Esophagus muscularis mucosa (tissue), 4 donors: Measurements from ENCODE around the gene CDHR3. TPM values are rescaled to one million over a fixed set of nuclear protein-coding genes. Genes with fewer than 3 reads are reported as not detected.

Experiments
- DNase-seq: peaks from one replicate; pipeline ENCODE4 v3.0.0-alpha.2; 2017; ENCODE audit errors: extremely low spot score
- H3K27ac ChIP-seq, 4 donors: fragments of 200-600 bp; sonication (generic); replicated peaks in 1 of 4; 1 replicate in 3 of 4; 2 replicates in 1 of 4; pipeline ENCODE4 v1.5.1; 2016 to 2019; ENCODE audit warnings: mild to moderate bottlenecking in 1 of 4
- H3K27me3 ChIP-seq, 4 donors: fragments of 200-600 bp; sonication (generic); one replicate each; pipeline versions ENCODE4 v1.5.1 to v1.6.0; 2016 to 2019
- H3K36me3 ChIP-seq, 4 donors: fragments of 200-600 bp; sonication (generic); one replicate each; pipeline ENCODE4 v1.5.1; 2016 to 2019
- H3K4me1 ChIP-seq, 4 donors: fragments of 200-600 bp; sonication (generic); one replicate each; pipeline ENCODE4 v1.5.1; 2016 to 2019
- H3K4me3 ChIP-seq, 4 donors: fragments of 200-600 bp; sonication (generic); 1 replicate in 2 of 4; 2 replicates in 2 of 4; pipeline ENCODE4 v1.5.1; 2016 to 2019; ENCODE audit warnings: mild to moderate bottlenecking in 4 of 4, moderate library complexity in 1 of 4
- H3K9me3 ChIP-seq, 4 donors: fragments of 200-600 bp; sonication (generic); 1 replicate in 3 of 4; 2 replicates in 1 of 4; pipeline ENCODE4 v1.5.1; 2016 to 2019
- EP300 ChIP-seq: sonication (generic); formaldehyde crosslinking; IDR thresholded peaks from one replicate; pipeline ENCODE4 v1.6.1; 2017; ENCODE audit warnings: antibody characterized with exemption
- POLR2A ChIP-seq: fragments of 450-650 bp; IDR thresholded peaks from one replicate; pipeline ENCODE4 v1.6.1; 2017; ENCODE audit warnings: antibody characterized with exemption, moderate library complexity, mild to moderate bottlenecking, low read depth
- POLR2AphosphoS5 ChIP-seq, 2 donors: sonication (generic); formaldehyde crosslinking; IDR thresholded peaks; one replicate each; pipeline ENCODE4 v1.6.1; 2017; ENCODE audit warnings: antibody characterized with exemption in 2 of 2
- WGBS: methylation state at CpG from one replicate; pipeline ENCODE4 v1.1.5; 2018; 5-methylcytosine and 5-hydroxymethylcytosine counted together
- intact Hi-C: fragments of 100-400 bp; cut with DNase I; formaldehyde crosslinking; loops from one replicate; pipeline ENCODE4 v1.15.1; 2023
- total RNA-seq, 4 donors: library from RNA; depleted of rRNA; stranded (reverse); fragments of >200 nt; gene quantifications; one replicate each; pipeline versions ENCODE4 v1.1.0 to v1.2.1, GENCODE V29; 2016
- TF ChIP-seq, protein P1 (sequence below), 3 experiments: fragments of 200-600 bp in 2 of 3; fragments of 450-650 bp in 1 of 3; sonication (generic) in 2 of 3; IDR thresholded peaks; one replicate each; pipeline ENCODE4 v1.5.1; 2017 to 2019; ENCODE audit warnings: antibody characterized with exemption in 3 of 3, mild to moderate bottlenecking in 2 of 3, moderate library complexity in 1 of 3

The CDHR3 gene
- total RNA-seq, 4 donors from 2014 or later = 7.8 to 41.1 (median 21.2) TPM

- 90% methylated on average over 2 of the region's 2 CpGs for WGBS
Measured at GRCh38 chr7:106026101-106026500, 63.0 kb downstream of the CDHR3 start.

DNA sequence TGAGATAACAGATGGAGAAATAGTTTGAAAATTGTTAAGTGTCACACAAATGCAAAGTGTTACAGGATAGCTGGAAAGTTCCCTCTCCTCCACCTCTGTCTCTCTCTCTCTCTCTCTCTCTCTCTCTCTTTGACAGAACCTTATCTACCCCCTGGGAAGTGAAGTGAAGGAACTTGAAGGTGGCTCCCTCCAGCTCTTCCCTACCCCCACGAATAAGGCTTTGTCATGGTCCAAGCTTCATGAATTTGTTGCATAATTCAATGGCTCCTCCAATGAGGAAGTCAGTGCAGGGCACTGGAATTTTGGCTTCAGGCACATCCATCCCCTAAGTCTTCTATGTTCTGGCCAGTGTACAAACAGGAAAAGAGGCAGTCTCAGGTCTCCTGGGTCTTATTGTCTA, 66.4 kb downstream of the CDHR3 start:
- H3K4me3 ChIP-seq = no peak overlapping the region
- peak overlapping the region in 1 of 4 donors; percentile 11 for H3K27ac ChIP-seq
- intact Hi-C loops = no loop called here
- peaks cover 8 to 23% (median 16%) of the 10 kb centered on the region in 4 donors for H3K4me1 ChIP-seq
- H3K9me3 ChIP-seq = peaks cover 0 to 4% (median 0%) of the 10 kb centered on the region in 4 donors
- TF ChIP-seq POLR2AphosphoS5 (IDR thresholded peaks at IDR 0.05) (no peak), EP300 (no peak)
- TF ChIP-seq, protein P1, sequence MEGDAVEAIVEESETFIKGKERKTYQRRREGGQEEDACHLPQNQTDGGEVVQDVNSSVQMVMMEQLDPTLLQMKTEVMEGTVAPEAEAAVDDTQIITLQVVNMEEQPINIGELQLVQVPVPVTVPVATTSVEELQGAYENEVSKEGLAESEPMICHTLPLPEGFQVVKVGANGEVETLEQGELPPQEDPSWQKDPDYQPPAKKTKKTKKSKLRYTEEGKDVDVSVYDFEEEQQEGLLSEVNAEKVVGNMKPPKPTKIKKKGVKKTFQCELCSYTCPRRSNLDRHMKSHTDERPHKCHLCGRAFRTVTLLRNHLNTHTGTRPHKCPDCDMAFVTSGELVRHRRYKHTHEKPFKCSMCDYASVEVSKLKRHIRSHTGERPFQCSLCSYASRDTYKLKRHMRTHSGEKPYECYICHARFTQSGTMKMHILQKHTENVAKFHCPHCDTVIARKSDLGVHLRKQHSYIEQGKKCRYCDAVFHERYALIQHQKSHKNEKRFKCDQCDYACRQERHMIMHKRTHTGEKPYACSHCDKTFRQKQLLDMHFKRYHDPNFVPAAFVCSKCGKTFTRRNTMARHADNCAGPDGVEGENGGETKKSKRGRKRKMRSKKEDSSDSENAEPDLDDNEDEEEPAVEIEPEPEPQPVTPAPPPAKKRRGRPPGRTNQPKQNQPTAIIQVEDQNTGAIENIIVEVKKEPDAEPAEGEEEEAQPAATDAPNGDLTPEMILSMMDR (IDR thresholded peaks at IDR 0.05) = no peak
- H3K36me3 ChIP-seq = peaks cover 0 to 6% (median 0%) of the 10 kb centered on the region in 4 donors
- WGBS = 65% methylated on average over 1 of the region's 1 CpG
- no peaks in the 10 kb centered on the region for H3K27me3 ChIP-seq
- no peak for DNase-seq

More at GRCh38 chr7:106026101-106026500, 63.0 kb downstream of the CDHR3 start:
- TF ChIP-seq POLR2AphosphoS5 (IDR thresholded peaks at IDR 0.05) (no peak), POLR2A (no peak)
- TF ChIP-seq, protein P1 (IDR thresholded peaks at IDR 0.05) = no peak
- H3K36me3 ChIP-seq = peaks cover 0 to 6% (median 0%) of the 10 kb centered on the region in 4 donors
- peaks cover 6 to 19% (median 13%) of the 10 kb centered on the region in 4 donors for H3K4me1 ChIP-seq
- H3K9me3 ChIP-seq = no peaks in the 10 kb centered on the region
- no peak overlapping the region for H3K27ac ChIP-seq
- H3K4me3 ChIP-seq = no peak overlapping the region
- intact Hi-C loops = no loop called here
- no peaks in the 10 kb centered on the region for H3K27me3 ChIP-seq
- no peak for DNase-seq

DNA sequence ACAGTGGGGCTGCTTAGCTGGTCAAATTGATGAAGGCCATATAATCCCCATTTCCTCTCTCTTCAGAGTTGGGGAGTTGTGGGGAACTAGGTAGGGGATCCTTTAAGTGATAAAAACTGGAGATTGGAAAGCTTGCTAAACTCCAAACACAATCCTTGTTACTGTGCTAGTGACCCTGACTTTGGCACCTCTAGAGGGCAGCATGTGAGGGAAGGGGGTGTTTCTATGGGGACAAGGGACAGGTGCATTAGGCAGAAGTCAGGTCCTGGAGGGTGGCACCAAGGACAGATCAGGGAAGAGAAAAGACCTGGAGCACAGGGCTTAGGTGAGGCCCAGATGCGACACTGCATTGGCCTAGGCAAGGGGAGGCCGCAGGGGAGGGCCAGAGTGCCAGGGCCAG, 66.9 kb downstream of the CDHR3 start:
- H3K4me3 ChIP-seq = no peak overlapping the region
- no peaks in the 10 kb centered on the region for H3K27me3 ChIP-seq
- WGBS = 73% methylated on average over 2 of the region's 2 CpGs
- peak overlapping the region in 1 of 4 donors; percentile 11 for H3K27ac ChIP-seq
- TF ChIP-seq POLR2AphosphoS5 (IDR thresholded peaks at IDR 0.05) (no peak), POLR2A (no peak), EP300 (no peak)
- TF ChIP-seq, protein P1 (IDR thresholded peaks at IDR 0.05) = no peak
- DNase-seq = no peak
- intact Hi-C loops = no loop called here
- peaks cover 0 to 6% (median 0%) of the 10 kb centered on the region in 4 donors for H3K36me3 ChIP-seq
- H3K9me3 ChIP-seq = peaks cover 0 to 4% (median 0%) of the 10 kb centered on the region in 4 donors
- H3K4me1 ChIP-seq = peaks cover 8 to 23% (median 16%) of the 10 kb centered on the region in 4 donors

DNA sequence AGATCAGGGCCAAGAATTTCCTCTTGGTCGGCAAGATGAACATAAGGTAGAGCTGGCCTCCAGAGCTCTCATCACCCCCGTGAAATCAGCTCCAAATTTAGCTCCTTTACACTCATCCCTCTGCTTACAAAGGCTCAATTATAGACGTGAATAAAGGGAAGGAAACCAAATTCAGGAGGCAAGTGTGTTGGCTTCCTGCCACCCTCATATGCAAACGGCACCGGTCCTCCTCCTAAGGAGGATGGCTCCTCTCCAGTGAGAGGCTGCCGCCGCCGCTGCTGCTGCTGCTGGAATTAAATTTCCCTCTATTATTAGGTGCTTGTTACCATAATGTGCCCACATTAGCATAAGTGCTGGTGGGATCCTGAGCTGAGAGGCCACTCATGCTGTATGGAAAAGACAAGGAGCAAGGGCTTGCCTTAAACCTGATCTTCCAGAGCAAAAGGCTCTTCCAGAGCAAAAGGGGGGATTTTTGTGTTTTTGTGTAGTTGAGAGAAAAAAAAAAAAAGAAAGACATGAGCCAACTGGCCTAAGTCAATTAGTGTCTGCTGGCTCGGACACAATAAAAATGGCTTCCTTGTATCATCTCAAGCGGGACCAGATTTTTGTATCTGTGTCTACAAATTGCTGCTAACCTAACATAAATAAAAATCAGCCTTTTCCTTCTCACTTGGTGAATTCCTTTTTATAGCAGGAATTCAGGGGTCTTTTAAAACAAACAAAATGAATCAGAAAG, 68.4 kb downstream of the CDHR3 start:
- DNase-seq = no peak
- Histone ChIP-seq H3K27ac (peak overlapping the region; percentile 63 to 68 (median 64)), H3K36me3 (no peaks in the 10 kb centered on the region), H3K4me1 (peaks cover 8 to 23% (median 16%) of the 10 kb centered on the region in 4 donors), H3K9me3 (peaks cover 0 to 4% (median 0%) of the 10 kb centered on the region in 4 donors), H3K27me3 (no peaks in the 10 kb centered on the region), H3K4me3 (no peak overlapping the region)
- intact Hi-C loops = no loop called here
- TF ChIP-seq, protein P1 (IDR thresholded peaks at IDR 0.05) = no peak
- TF ChIP-seq POLR2A (no peak), POLR2AphosphoS5 (IDR thresholded peaks at IDR 0.05) (no peak), EP300 (no peak)
- WGBS = 16% methylated on average over 10 of the region's 10 CpGs
